Endothelial cell of umbilical vein (primary cell): ENCODE results near the gene NDUFA11. TPM values are rescaled to one million over a fixed set of nuclear protein-coding genes. Genes with fewer than 3 reads are reported as not detected.

Source experiments
- BruUV-seq: library from RNA; stranded (reverse); fragments of 400-500 nt; replicated peaks from 2 replicates; lab custom pipeline; 2021; lab: Mats Ljungman, UMichigan
- CTCF ChIA-PET: fragments of 300-600, 350-600 bp; sonication (Branson Sonifier 250); formaldehyde crosslinking; loops from one replicate; lab custom pipeline; 2021; ENCODE audit warnings: antibody characterized with exemption, inconsistent platforms; lab: Charles Lee
- POLR2A ChIA-PET: fragments of 300-600, 350-600 bp; sonication (Branson Sonifier 250); formaldehyde crosslinking; loops from one replicate; lab custom pipeline; 2021; ENCODE audit warnings: antibody characterized with exemption, inconsistent platforms; lab: Charles Lee
- DNase-seq: peaks from one replicate; pipeline ENCODE4 v3.0.0-alpha.2; 2011; ENCODE audit warnings: low read depth, low spot score
- FAIRE-seq: peaks from 2 replicates; lab custom pipeline; 2011; peaks lifted over from hg19 to GRCh38; lab: Jason Lieb, UNC
- H2AFZ ChIP-seq: 2 replicates; pipeline ENCODE4 v1.6.0; 2012; ENCODE audit warnings: low read depth, low read length, control low read depth, inconsistent platforms
- H3K27ac ChIP-seq: 2 replicates; pipeline ENCODE4 v1.5.1; 2011; ENCODE audit warnings: low read depth, mild to moderate bottlenecking, control low read depth, low read length, moderate library complexity; ENCODE audit not compliant: insufficient read depth
- H3K27me3 ChIP-seq, 2 experiments: 2 replicates each; pipeline versions ENCODE4 v1.6.0 to v1.6.1; 2011; ENCODE audit warnings: low read length in 2 of 2, mixed read lengths in 1 of 2; ENCODE audit not compliant: control insufficient read depth in 2 of 2, insufficient read depth in 2 of 2
- H3K36me3 ChIP-seq, 2 experiments: 2 replicates in 1 of 2; 3 replicates in 1 of 2; pipeline ENCODE4 v1.5.1; 2011; ENCODE audit warnings: low read length in 2 of 2, mild to moderate bottlenecking in 1 of 2, moderate library complexity in 1 of 2; ENCODE audit not compliant: control insufficient read depth in 2 of 2, insufficient read depth in 2 of 2; ENCODE audit errors: extremely low read depth in 1 of 2
- H3K4me1 ChIP-seq: 3 replicates; pipeline ENCODE4 v1.5.1; 2011; ENCODE audit warnings: mild to moderate bottlenecking, low read length; ENCODE audit not compliant: control insufficient read depth, insufficient read depth; ENCODE audit errors: extremely low read depth
- H3K4me2 ChIP-seq: 2 replicates; pipeline ENCODE4 v1.6.1; 2011; ENCODE audit warnings: low read length, control low read depth, mixed read lengths; ENCODE audit not compliant: insufficient read depth
- H3K4me3 ChIP-seq, 3 experiments: fragments of 200-600 bp in 1 of 3; sonication (generic), shearing (Covaris generic) in 1 of 3; replicated peaks in 1 of 3; 2 replicates each; pipeline ENCODE4 v1.5.1; 2011 to 2016; ENCODE audit warnings: control low read depth in 3 of 3, low read length in 3 of 3, mild to moderate bottlenecking in 2 of 3, inconsistent platforms in 1 of 3, low read depth in 1 of 3, moderate library complexity in 1 of 3; ENCODE audit not compliant: insufficient read depth in 1 of 3
- H3K79me2 ChIP-seq: 2 replicates; pipeline ENCODE4 v1.6.0; 2012; ENCODE audit warnings: low read length, inconsistent platforms; ENCODE audit not compliant: control insufficient read depth, insufficient read depth
- H3K9ac ChIP-seq: replicated peaks from 2 replicates; pipeline ENCODE3; 2011; ENCODE audit warnings: low read length, control low read depth; ENCODE audit not compliant: insufficient read depth; ENCODE audit errors: extremely low read depth
- H3K9me1 ChIP-seq: replicated peaks from 3 replicates; pipeline ENCODE4 v1.6.0; 2011; ENCODE audit warnings: mild to moderate bottlenecking, low read length; ENCODE audit not compliant: control insufficient read depth, insufficient read depth; ENCODE audit errors: extremely low read depth
- H3K9me3 ChIP-seq: replicated peaks from 2 replicates; pipeline ENCODE4 v1.5.1; 2012; ENCODE audit warnings: low read length, inconsistent platforms; ENCODE audit not compliant: control insufficient read depth, insufficient read depth
- H4K20me1 ChIP-seq: replicated peaks from 2 replicates; pipeline ENCODE3; 2011; ENCODE audit warnings: mild to moderate bottlenecking, low read length; ENCODE audit not compliant: control insufficient read depth, insufficient read depth; ENCODE audit errors: extremely low read depth
- CTCF ChIP-seq, 2 donors: IDR thresholded peaks; 1 replicate in 1 of 2; 2 replicates in 1 of 2; pipeline ENCODE4 v1.5.1; 2011; ENCODE audit warnings: low read length in 2 of 2, mild to moderate bottlenecking in 2 of 2, moderate library complexity in 2 of 2, control low read depth in 1 of 2, inconsistent platforms in 1 of 2, low read depth in 1 of 2; ENCODE audit not compliant: insufficient read depth in 1 of 2; ENCODE audit errors: extremely low read depth in 1 of 2
- EZH2 ChIP-seq: IDR thresholded peaks from 2 replicates; pipeline ENCODE4 v1.6.1; 2012; ENCODE audit warnings: borderline replicate concordance, low read depth, mild to moderate bottlenecking, moderate library complexity, low read length, inconsistent platforms; ENCODE audit not compliant: severe bottlenecking
- FOS ChIP-seq: IDR thresholded peaks from 2 replicates; pipeline ENCODE4 v1.6.1; 2011; ENCODE audit warnings: mild to moderate bottlenecking, low read length, moderate library complexity, borderline replicate concordance; ENCODE audit not compliant: insufficient read depth
- GATA2 ChIP-seq: IDR thresholded peaks from 2 replicates; pipeline ENCODE4 v1.7.0; 2011; ENCODE audit warnings: low read depth, mild to moderate bottlenecking, moderate library complexity, mixed read lengths, low read length; ENCODE audit not compliant: insufficient read length, insufficient read depth
- JUN ChIP-seq: IDR thresholded peaks from 2 replicates; pipeline ENCODE4 v1.6.1; 2011; ENCODE audit warnings: borderline replicate concordance, low read depth; ENCODE audit not compliant: insufficient read length, insufficient read depth
- MAX ChIP-seq: IDR thresholded peaks from 2 replicates; pipeline ENCODE4 v1.6.1; 2011; ENCODE audit not compliant: insufficient read depth, insufficient read length
- MYC ChIP-seq: IDR thresholded peaks from one replicate; pipeline ENCODE4 v1.6.1; 2011; ENCODE audit warnings: mild to moderate bottlenecking, low read depth, low read length
- POLR2A ChIP-seq: IDR thresholded peaks from 2 replicates; pipeline ENCODE4 v1.6.1; 2012; ENCODE audit warnings: low read depth, mild to moderate bottlenecking, control low read depth, low read length
- POLR2AphosphoS5 ChIP-seq: IDR thresholded peaks from 2 replicates; pipeline ENCODE4 v1.6.1; 2012; ENCODE audit warnings: low read depth, mild to moderate bottlenecking, control low read depth, low read length, moderate library complexity; ENCODE audit not compliant: insufficient read depth
- dilution Hi-C: fragments of 300-500 bp; cut with MboI; formaldehyde crosslinking; loops from one replicate; pipeline ENCODE4 v1.15.0; 2019; ENCODE audit warnings: low sequenced_read_pairs; ENCODE audit not compliant: extremely low pct_ligation_motif_present
- intact Hi-C: fragments of 100-400 bp; cut with micrococcal nuclease; formaldehyde crosslinking; loops from one replicate; pipeline ENCODE4 v1.10.0; 2022
- polyA plus RNA-seq, 4 experiments: library from polyadenylated mRNA; depleted of rRNA in 3 of 4; stranded (reverse) in 3 of 4; unstranded in 1 of 4; fragments of >200 nt; gene quantifications; 2 replicates each; pipeline versions ENCODE4 v1.2.1 to v1.2.3, GENCODE V29; 2011 to 2012; ENCODE audit warnings: missing spikeins in 1 of 4
- total RNA-seq: library from RNA; stranded (reverse); gene quantifications from 2 replicates; pipeline ENCODE4 v1.2.3, GENCODE V29; 2021

The NDUFA11 gene
- total and polyA plus RNA-seq, 2 donors (not counting 3 experiments of a cell fraction or from before 2014, with no cell fraction given), result 281 to 876 TPM

GRCh38 chr19:5905114-5905778 is 1.7 kb upstream of the NDUFA11 start:
- H3K79me2 ChIP-seq, result peaks cover 25% of the 10 kb centered on the region
- DNase-seq (no peak), FAIRE-seq (no peak)
- H3K27ac ChIP-seq, result no peak overlapping the region
- dilution Hi-C loops (no loop called here), intact Hi-C loops (loop anchor here (2.0 to 10.0 kb wide), 2 partner anchors 76 to 210 kb away; partner anchors contain the start of gene RFX2)
- TSS peak; percentile 17 for BruUV-seq
- H3K9me3 ChIP-seq, result no peaks in the 10 kb centered on the region
- H3K9me1 ChIP-seq, result no peaks in the 10 kb centered on the region
- H2AFZ ChIP-seq, result peak overlapping the region; percentile 41
- POLR2A ChIA-PET, result no interaction called here
- no peaks in the 10 kb centered on the region for H3K27me3 ChIP-seq
- no peaks in the 10 kb centered on the region for H4K20me1 ChIP-seq
- peaks cover 8% of the 10 kb centered on the region for H3K4me1 ChIP-seq
- peak overlapping the region; percentile 45 to 64 (median 54) for H3K4me3 ChIP-seq
- CTCF ChIA-PET, result interaction anchor here (3.5 kb wide), 1 partner anchor 101 kb away, joined by 37 read pairs; no protein-coding TSS in a partner anchor
- H3K9ac ChIP-seq, result peak overlapping the region; percentile 62
- peak overlapping the region; percentile 87 for H3K4me2 ChIP-seq
- peaks cover 0 to 2% of the 10 kb centered on the region in 2 experiments for H3K36me3 ChIP-seq
- TF ChIP-seq MYC, result no peak
- no peak for TF ChIP-seq EZH2
- no peak for TF ChIP-seq GATA2
- TF ChIP-seq POLR2AphosphoS5, result no peak
- TF ChIP-seq FOS, result no peak
- TF ChIP-seq JUN, result no peak
- no peak for TF ChIP-seq MAX
- no peak for TF ChIP-seq CTCF (IDR thresholded peaks at IDR 0.05; ENCODE audit: extremely low read depth in 1 of 2, insufficient read depth in 1 of 2, low read depth in 1 of 2, low read length in 2 of 2)
- TF ChIP-seq POLR2A, result no peak
